SK-N-MC (cell line): Measurements from ENCODE around the gene TEPSIN.

Experiments used
- DNase-seq: peaks from one replicate; pipeline ENCODE4 v3.0.0-alpha.2; 2011; ENCODE audit warnings: low read depth, low spot score
- H3K27ac ChIP-seq: fragments of 200-600 bp; sonication (generic); 2 replicates; pipeline ENCODE4 v1.5.1; 2016; ENCODE audit warnings: mixed run types
- H3K36me3 ChIP-seq: fragments of 200-600 bp; sonication (generic); 2 replicates; pipeline ENCODE4 v1.6.1; 2017; ENCODE audit warnings: antibody characterized with exemption, low read length, mixed read lengths; ENCODE audit not compliant: insufficient read depth
- H3K4me3 ChIP-seq: fragments of 200-600 bp; sonication (generic); 2 replicates; pipeline ENCODE4 v1.5.1; 2016
- H3K9ac ChIP-seq: fragments of 200-600 bp; sonication (generic); 2 replicates; pipeline ENCODE4 v1.8.0; 2017; ENCODE audit warnings: mixed run types, mixed read lengths; ENCODE audit not compliant: insufficient read length
- H3K9me3 ChIP-seq: fragments of 200-600 bp; sonication (generic); 2 replicates; pipeline ENCODE4 v1.6.1; 2017; ENCODE audit warnings: low read depth, mild to moderate bottlenecking, antibody characterized with exemption, low read length, moderate library complexity, mixed read lengths
- EZH2 ChIP-seq: fragments of 200-600 bp; sonication (generic); IDR thresholded peaks from one replicate; pipeline ENCODE4 v1.6.1; 2017; ENCODE audit warnings: antibody characterized with exemption
- FOXP2 ChIP-seq: optimal IDR thresholded peaks from 2 replicates; pipeline ENCODE3; 2011; ENCODE audit warnings: mild to moderate bottlenecking, moderate library complexity; ENCODE audit not compliant: insufficient read depth; ENCODE audit errors: extremely low read length, control extremely low read depth
- POLR2AphosphoS5 ChIP-seq: IDR thresholded peaks from 2 replicates; pipeline ENCODE4 v1.6.1; 2012; ENCODE audit warnings: mild to moderate bottlenecking, low read depth, low read length, borderline replicate concordance

TEPSIN gene

DNA sequence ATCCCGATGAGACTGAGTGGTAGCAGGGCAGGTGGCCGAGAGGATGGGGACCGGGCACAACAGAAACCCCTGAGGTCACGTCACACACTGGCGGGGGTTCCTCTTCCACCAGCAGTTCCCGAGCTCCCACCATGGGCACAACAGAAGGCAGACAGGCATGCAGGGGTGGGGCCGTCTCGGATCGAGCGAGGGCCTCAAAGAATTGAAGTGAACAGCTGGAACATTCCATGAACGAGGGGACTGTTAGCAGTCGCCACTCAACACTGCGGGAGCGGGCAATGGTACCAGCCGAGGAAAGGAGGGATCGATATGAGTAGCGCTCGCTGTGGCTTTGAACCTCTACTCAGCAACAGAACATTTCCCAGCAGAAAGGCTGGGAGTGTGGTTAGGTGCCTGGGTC lies 21.4 kb downstream of the TEPSIN start:
- H3K9me3 ChIP-seq = no peaks in the 10 kb centered on the region
- TF ChIP-seq FOXP2 (no peak), POLR2AphosphoS5 (no peak), EZH2 (no peak)
- no peak overlapping the region for H3K9ac ChIP-seq
- no peak overlapping the region for H3K4me3 ChIP-seq
- H3K36me3 ChIP-seq = no peaks in the 10 kb centered on the region; the same call in 1 of the 2 replicates
- H3K27ac ChIP-seq = no peak overlapping the region
- no peak for DNase-seq

GRCh38 chr17:81213978-81214377 lies 24.9 kb downstream of the TEPSIN start:
- H3K9ac ChIP-seq = no peak overlapping the region
- no peak overlapping the region for H3K4me3 ChIP-seq
- TF ChIP-seq FOXP2 = no peak
- no peak for TF ChIP-seq EZH2
- no peak for TF ChIP-seq POLR2AphosphoS5
- H3K9me3 ChIP-seq = no peaks in the 10 kb centered on the region
- no peak for DNase-seq
- no peaks in the 10 kb centered on the region; the same call in 1 of the 2 replicates for H3K36me3 ChIP-seq
- no peak overlapping the region for H3K27ac ChIP-seq

- H3K27ac ChIP-seq = no peak overlapping the region
- TF ChIP-seq POLR2AphosphoS5 (no peak), FOXP2 (no peak), EZH2 (no peak)
- no peak for DNase-seq
- no peaks in the 10 kb centered on the region for H3K9me3 ChIP-seq
- no peak overlapping the region for H3K4me3 ChIP-seq
- H3K36me3 ChIP-seq = no peaks in the 10 kb centered on the region; the same call in 1 of the 2 replicates
- H3K9ac ChIP-seq = no peak overlapping the region
These were observed 26.5 kb downstream of the TEPSIN start for GRCh38 chr17:81212365-81212764.

DNA sequence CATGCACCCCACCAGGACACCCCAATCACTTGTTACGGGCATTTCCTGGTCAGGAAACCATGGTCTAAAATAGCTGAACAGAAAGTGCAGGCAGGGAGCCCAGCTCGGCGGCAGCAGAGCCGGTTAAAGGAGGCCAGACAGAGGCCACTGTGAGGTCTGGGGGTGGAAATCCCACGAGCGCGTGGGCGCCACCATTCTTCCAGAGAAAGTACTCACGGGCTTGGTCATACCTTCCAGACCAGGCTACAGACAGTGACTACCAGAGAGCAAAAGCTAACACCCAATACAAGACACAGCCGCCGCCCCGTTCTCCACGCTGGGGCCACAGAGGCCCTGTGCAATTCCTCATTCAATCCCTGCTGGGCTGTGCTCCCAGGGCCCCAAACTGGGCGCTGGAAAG lies 28.0 kb downstream of the TEPSIN start:
- no peak for TF ChIP-seq POLR2AphosphoS5
- no peak for TF ChIP-seq EZH2
- no peak for TF ChIP-seq FOXP2
- Histone ChIP-seq H3K36me3 (no peaks in the 10 kb centered on the region), H3K9me3 (no peaks in the 10 kb centered on the region), H3K4me3 (no peak overlapping the region), H3K27ac (no peak overlapping the region), H3K9ac (no peak overlapping the region)
- DNase-seq = no peak

DNA sequence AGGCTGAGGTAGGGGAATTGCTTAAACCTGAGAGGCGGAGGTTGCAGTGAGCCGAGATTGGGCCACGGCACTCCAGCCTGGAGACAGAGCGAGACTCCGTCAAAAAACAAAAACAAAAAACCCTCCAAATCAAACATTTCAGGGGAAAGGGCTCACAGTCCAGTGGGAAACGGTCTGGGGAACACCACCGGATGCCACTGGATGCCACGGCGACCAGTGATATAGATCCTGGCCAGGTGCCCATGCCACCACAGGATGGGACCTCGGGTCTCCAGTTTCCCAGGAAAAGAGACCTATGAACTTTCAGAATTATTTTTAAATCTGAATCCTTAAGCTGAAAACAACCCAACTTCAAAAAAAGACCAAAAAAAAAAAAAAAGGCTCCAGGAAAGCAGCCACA lies 28.4 kb downstream of the TEPSIN start:
- Histone ChIP-seq H3K27ac (no peak overlapping the region), H3K9me3 (no peaks in the 10 kb centered on the region), H3K9ac (no peak overlapping the region), H3K4me3 (no peak overlapping the region), H3K36me3 (no peaks in the 10 kb centered on the region)
- no peak for DNase-seq
- no peak for TF ChIP-seq EZH2
- TF ChIP-seq POLR2AphosphoS5 = no peak
- TF ChIP-seq FOXP2 = no peak

DNA sequence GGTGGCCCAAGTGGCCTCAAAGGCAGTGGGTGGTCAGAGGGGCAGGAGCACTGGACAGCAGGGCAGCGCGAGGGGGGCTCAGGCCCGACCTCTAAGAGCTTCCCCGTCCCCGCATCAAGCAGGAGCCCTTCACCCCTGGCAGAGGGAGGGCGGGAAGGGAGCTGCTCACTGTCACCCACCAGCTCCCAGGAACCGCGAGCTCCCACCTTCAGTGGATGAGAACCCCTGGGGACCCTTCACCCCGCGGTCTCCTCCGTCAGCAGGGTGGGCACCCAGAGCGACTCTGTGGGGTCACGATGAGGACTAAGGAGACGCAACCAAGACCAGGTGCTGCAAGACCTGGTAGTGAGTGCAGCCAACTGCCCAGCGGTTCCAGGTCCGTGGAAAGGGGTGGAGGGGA lies 29.7 kb downstream of the TEPSIN start:
- Histone ChIP-seq H3K27ac (no peak overlapping the region), H3K9me3 (no peaks in the 10 kb centered on the region), H3K9ac (no peak overlapping the region), H3K4me3 (no peak overlapping the region), H3K36me3 (no peaks in the 10 kb centered on the region)
- TF ChIP-seq FOXP2 = no peak
- TF ChIP-seq POLR2AphosphoS5 = no peak
- TF ChIP-seq EZH2 = no peak
- no peak for DNase-seq

DNA sequence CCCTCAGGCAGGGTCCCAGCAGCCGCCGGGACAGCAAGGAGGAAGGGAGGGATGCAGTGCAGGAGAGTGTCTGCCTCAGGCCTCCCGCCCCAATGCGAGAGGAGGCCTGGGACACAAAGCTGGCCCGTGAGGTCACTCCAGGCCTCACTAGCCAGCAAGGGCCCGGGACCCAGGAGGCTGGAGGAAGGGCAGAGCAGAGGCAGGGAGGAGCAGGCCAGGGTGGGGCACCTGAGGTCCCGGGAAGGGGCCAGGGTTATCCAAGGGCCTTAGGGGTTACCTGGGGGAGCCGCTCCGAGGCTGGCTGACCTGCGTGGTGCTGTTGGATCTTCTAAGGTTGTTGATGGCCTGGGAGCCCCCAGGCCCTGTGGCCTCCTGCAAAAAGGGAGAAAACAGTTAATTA lies 30.2 kb downstream of the TEPSIN start:
- TF ChIP-seq POLR2AphosphoS5 (no peak), EZH2 (no peak), FOXP2 (no peak)
- H3K36me3 ChIP-seq = no peaks in the 10 kb centered on the region
- no peaks in the 10 kb centered on the region for H3K9me3 ChIP-seq
- DNase-seq = no peak
- H3K9ac ChIP-seq = no peak overlapping the region
- no peak overlapping the region for H3K4me3 ChIP-seq
- no peak overlapping the region for H3K27ac ChIP-seq

DNA sequence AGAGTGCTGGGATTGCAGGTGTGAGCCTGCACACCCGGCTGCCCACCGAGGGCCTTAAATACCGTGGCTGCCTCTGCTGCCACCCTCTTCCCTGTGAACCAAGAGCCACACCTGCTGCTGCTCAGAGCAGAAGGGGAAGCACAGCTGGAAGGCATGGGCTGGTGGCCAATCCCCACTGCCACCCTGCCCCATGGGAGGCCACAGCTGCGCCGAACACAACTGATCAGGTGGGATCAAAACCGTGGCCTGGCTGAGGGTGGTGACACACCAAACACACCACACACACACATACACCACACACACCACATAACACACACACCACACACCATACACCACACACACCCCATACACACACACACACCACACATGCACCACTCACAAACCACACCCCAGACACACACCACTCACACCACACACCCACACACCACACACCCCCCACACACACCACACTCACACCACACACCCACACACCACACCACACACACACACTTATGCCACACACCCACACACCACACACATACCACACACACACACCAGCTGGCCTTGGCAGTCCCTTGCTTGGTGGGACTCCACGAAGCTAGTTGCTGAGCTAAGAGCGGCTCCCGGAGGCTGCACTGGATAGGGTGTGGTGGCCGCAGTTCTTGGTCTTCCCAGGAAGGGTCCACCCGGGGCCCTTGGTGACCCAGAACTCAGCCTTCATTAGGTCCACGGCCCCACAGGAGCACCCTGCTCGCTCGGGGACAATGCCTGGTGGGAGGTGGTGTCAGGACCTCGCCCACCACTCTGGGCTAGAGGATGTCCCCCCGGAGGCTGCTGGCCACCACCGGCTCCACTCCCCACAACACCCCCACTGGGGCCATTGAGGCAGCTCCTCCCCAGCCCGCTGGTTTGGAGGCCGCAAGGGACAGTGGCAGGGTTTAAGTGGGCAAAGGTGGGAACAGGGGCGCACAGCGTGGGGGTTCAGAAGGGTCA lies 31.0 kb downstream of the TEPSIN start:
- no peaks in the 10 kb centered on the region for H3K9me3 ChIP-seq
- TF ChIP-seq EZH2 (no peak), POLR2AphosphoS5 (no peak), FOXP2 (no peak)
- no peak for DNase-seq
- H3K27ac ChIP-seq = peak overlapping the region; percentile 63
- no peak overlapping the region for H3K9ac ChIP-seq
- no peak overlapping the region for H3K4me3 ChIP-seq
- H3K36me3 ChIP-seq = no peaks in the 10 kb centered on the region
